Mesenchymal stem cell (in vitro differentiated cells and primary cell): ENCODE results near the gene ERC2.
A peak's percentile ranks its signal among the peaks of the same experiment; 100 is the strongest.

Experiments used
- DNase-seq: peaks from one replicate; pipeline ENCODE4 v3.0.0-alpha.2; 2013
- H2AFZ ChIP-seq: one replicate; pipeline ENCODE4 v1.6.1; 2013; ENCODE audit warnings: low read depth, mild to moderate bottlenecking, control low read depth, inconsistent platforms, low read length, moderate library complexity
- H2AK5ac ChIP-seq: 2 replicates; pipeline ENCODE4 v1.6.1; 2013; ENCODE audit warnings: low read length, moderate library complexity, mild to moderate bottlenecking, inconsistent platforms; ENCODE audit not compliant: severe bottlenecking
- H2BK120ac ChIP-seq: one replicate; pipeline ENCODE4 v1.6.1; 2013; ENCODE audit warnings: low read depth, mild to moderate bottlenecking, inconsistent platforms, low read length, moderate library complexity
- H2BK12ac ChIP-seq, 2 experiments: one replicate each; pipeline ENCODE4 v1.6.1; 2013; ENCODE audit warnings: inconsistent platforms in 2 of 2, low read length in 2 of 2, mild to moderate bottlenecking in 2 of 2, moderate library complexity in 2 of 2, control low read depth in 1 of 2
- H2BK15ac ChIP-seq: one replicate; pipeline ENCODE4 v1.6.1; 2013; ENCODE audit warnings: mild to moderate bottlenecking, low read depth, inconsistent platforms; ENCODE audit not compliant: poor library complexity, severe bottlenecking
- H2BK5ac ChIP-seq: 2 replicates; pipeline ENCODE4 v1.6.1; 2013; ENCODE audit warnings: low read depth, mild to moderate bottlenecking, low read length, control low read depth, inconsistent platforms; ENCODE audit not compliant: poor library complexity, severe bottlenecking
- H3K14ac ChIP-seq, 2 experiments: one replicate each; pipeline ENCODE4 v1.6.1; 2013; ENCODE audit warnings: inconsistent platforms in 2 of 2, low read length in 2 of 2, control low read depth in 1 of 2, mild to moderate bottlenecking in 1 of 2, moderate library complexity in 1 of 2
- H3K18ac ChIP-seq, 2 experiments: one replicate each; pipeline ENCODE4 v1.6.1; 2013; ENCODE audit warnings: inconsistent platforms in 2 of 2, low read length in 2 of 2, control low read depth in 1 of 2, low read depth in 1 of 2, mild to moderate bottlenecking in 1 of 2
- H3K23ac ChIP-seq, 2 experiments: one replicate each; pipeline ENCODE4 v1.6.1; 2013; ENCODE audit warnings: inconsistent platforms in 2 of 2, low read length in 2 of 2, mild to moderate bottlenecking in 2 of 2, moderate library complexity in 2 of 2, control low read depth in 1 of 2
- H3K27ac ChIP-seq: 2 replicates; pipeline ENCODE4 v1.5.1; 2013; ENCODE audit warnings: mild to moderate bottlenecking, moderate library complexity, low read length, control low read depth, inconsistent platforms; ENCODE audit not compliant: poor library complexity, severe bottlenecking
- H3K27me3 ChIP-seq, 2 experiments: 2 replicates each; pipeline versions ENCODE4 v1.6.1 to v1.7.0; 2013; ENCODE audit warnings: low read length in 2 of 2, mild to moderate bottlenecking in 2 of 2, moderate library complexity in 2 of 2, control low read depth in 1 of 2, inconsistent platforms in 1 of 2; ENCODE audit not compliant: control insufficient read depth in 1 of 2, insufficient read depth in 1 of 2
- H3K36me3 ChIP-seq, 2 experiments: 2 replicates each; pipeline versions ENCODE4 v1.6.1 to v1.7.0; 2013; ENCODE audit warnings: low read length in 2 of 2, control low read depth in 1 of 2, inconsistent platforms in 1 of 2, low read depth in 1 of 2, mild to moderate bottlenecking in 1 of 2; ENCODE audit not compliant: insufficient read depth in 2 of 2, control insufficient read depth in 1 of 2
- H3K4ac ChIP-seq, 2 experiments: one replicate each; pipeline ENCODE4 v1.6.1; 2013; ENCODE audit warnings: inconsistent platforms in 2 of 2, low read length in 2 of 2, mild to moderate bottlenecking in 2 of 2, moderate library complexity in 2 of 2, control low read depth in 1 of 2, low read depth in 1 of 2
- H3K4me1 ChIP-seq: 2 replicates; pipeline ENCODE4 v1.6.1; 2013; ENCODE audit warnings: low read depth, low read length, control low read depth; ENCODE audit not compliant: control insufficient read depth, insufficient read depth
- H3K4me2 ChIP-seq: 2 replicates; pipeline ENCODE4 v1.6.1; 2013; ENCODE audit warnings: low read length, mild to moderate bottlenecking, inconsistent platforms; ENCODE audit not compliant: poor library complexity, severe bottlenecking
- H3K4me3 ChIP-seq, 2 experiments: 2 replicates each; pipeline versions ENCODE4 v1.5.1 to v1.7.0; 2013; ENCODE audit warnings: low read length in 2 of 2, mild to moderate bottlenecking in 2 of 2, control low read depth in 1 of 2, low read depth in 1 of 2; ENCODE audit not compliant: insufficient read depth in 1 of 2
- H3K79me1 ChIP-seq: replicated peaks from 2 replicates; pipeline ENCODE4 v1.6.1; 2013; ENCODE audit warnings: mild to moderate bottlenecking, control low read depth, low read length, inconsistent platforms; ENCODE audit not compliant: poor library complexity, severe bottlenecking
- H3K9ac ChIP-seq: 2 replicates; pipeline ENCODE4 v1.7.0; 2013; ENCODE audit warnings: mild to moderate bottlenecking, low read length, moderate library complexity
- H3K9me3 ChIP-seq: 2 replicates; pipeline ENCODE4 v1.7.0; 2013; ENCODE audit warnings: mild to moderate bottlenecking, low read length; ENCODE audit not compliant: control insufficient read depth
- H4K8ac ChIP-seq: one replicate; pipeline ENCODE4 v1.6.1; 2013; ENCODE audit warnings: inconsistent platforms, mild to moderate bottlenecking, low read length, moderate library complexity
- H4K91ac ChIP-seq: one replicate; pipeline ENCODE4 v1.6.1; 2013; ENCODE audit warnings: mild to moderate bottlenecking, low read length, inconsistent platforms
- WGBS: methylation state at CpG from one replicate; pipeline ENCODE4 v1.1.7; 2013; ENCODE audit warnings: mixed read lengths; 5-methylcytosine and 5-hydroxymethylcytosine counted together

ERC2 gene

GRCh38 chr3:55873523-55874254 lies 594.6 kb downstream of the ERC2 start:
- Histone ChIP-seq H2BK120ac (no peak overlapping the region), H3K79me1 (no peaks in the 10 kb centered on the region), H2AFZ (no peak overlapping the region), H3K18ac (peak overlapping the region in 1 of 2 experiments; percentile 68), H3K27ac (no peak overlapping the region), H3K9me3 (no peaks in the 10 kb centered on the region), H3K9ac (no peak overlapping the region), H3K4ac (peak overlapping the region in 1 of 2 experiments; percentile 35), H3K36me3 (no peaks in the 10 kb centered on the region), H2AK5ac (no peak overlapping the region), H2BK15ac (no peak overlapping the region), H2BK12ac (peak overlapping the region in 1 of 2 experiments; percentile 79), H3K14ac (peak overlapping the region in 1 of 2 experiments; percentile 62), H3K4me2 (no peak overlapping the region), H3K4me3 (no peak overlapping the region), H3K23ac (no peak overlapping the region), H3K27me3 (no peaks in the 10 kb centered on the region), H2BK5ac (no peak overlapping the region), H3K4me1 (no peaks in the 10 kb centered on the region), H4K91ac (no peak overlapping the region), H4K8ac (no peak overlapping the region)
- WGBS = 0% methylated on average over 1 of the region's 1 CpG
- DNase-seq = peak; percentile 90

GRCh38 chr3:55870594-55870993 lies 597.7 kb downstream of the ERC2 start:
- Histone ChIP-seq H3K18ac (no peak overlapping the region), H4K91ac (no peak overlapping the region), H2BK120ac (no peak overlapping the region), H3K4me2 (no peak overlapping the region), H3K27me3 (no peaks in the 10 kb centered on the region), H3K79me1 (no peaks in the 10 kb centered on the region), H3K14ac (no peak overlapping the region), H4K8ac (no peak overlapping the region), H3K27ac (no peak overlapping the region), H2BK15ac (no peak overlapping the region), H3K4ac (no peak overlapping the region), H3K4me1 (no peaks in the 10 kb centered on the region), H3K36me3 (no peaks in the 10 kb centered on the region), H2BK5ac (no peak overlapping the region), H3K4me3 (no peak overlapping the region), H2BK12ac (peak overlapping the region in 1 of 2 experiments; percentile 40), H3K9me3 (no peaks in the 10 kb centered on the region), H3K9ac (no peak overlapping the region), H3K23ac (no peak overlapping the region), H2AK5ac (no peak overlapping the region), H2AFZ (no peak overlapping the region)
- 75% methylated on average over 5 of the region's 5 CpGs for WGBS
- DNase-seq = no peak

GRCh38 chr3:55868347-55868746 lies 599.9 kb downstream of the ERC2 start:
- Histone ChIP-seq H3K79me1 (no peaks in the 10 kb centered on the region), H3K27ac (no peak overlapping the region), H2BK120ac (no peak overlapping the region), H3K23ac (no peak overlapping the region), H3K27me3 (no peaks in the 10 kb centered on the region), H2BK12ac (no peak overlapping the region), H4K8ac (no peak overlapping the region), H3K18ac (no peak overlapping the region), H2AK5ac (no peak overlapping the region), H3K4me3 (no peak overlapping the region), H3K9me3 (no peaks in the 10 kb centered on the region), H4K91ac (no peak overlapping the region), H3K4ac (no peak overlapping the region), H3K9ac (no peak overlapping the region), H3K14ac (no peak overlapping the region), H3K4me1 (no peaks in the 10 kb centered on the region), H3K4me2 (no peak overlapping the region), H3K36me3 (no peaks in the 10 kb centered on the region), H2BK5ac (no peak overlapping the region), H2BK15ac (no peak overlapping the region), H2AFZ (no peak overlapping the region)
- WGBS = 95% methylated on average over 3 of the region's 4 CpGs
- DNase-seq = no peak

- H3K27ac ChIP-seq = no peak overlapping the region
- H3K27me3 ChIP-seq = no peaks in the 10 kb centered on the region
- H2BK15ac ChIP-seq = no peak overlapping the region
- H2BK12ac ChIP-seq = no peak overlapping the region
- no peak overlapping the region for H3K18ac ChIP-seq
- H3K9me3 ChIP-seq = no peaks in the 10 kb centered on the region
- no peak overlapping the region for H3K9ac ChIP-seq
- H2BK120ac ChIP-seq = no peak overlapping the region
- 92% methylated on average over 4 of the region's 4 CpGs for WGBS
- no peak overlapping the region for H3K4ac ChIP-seq
- no peak overlapping the region for H4K91ac ChIP-seq
- no peak overlapping the region for H3K4me2 ChIP-seq
- no peaks in the 10 kb centered on the region for H3K4me1 ChIP-seq
- no peak for DNase-seq
- no peak overlapping the region for H3K23ac ChIP-seq
- no peak overlapping the region for H2AFZ ChIP-seq
- no peak overlapping the region for H4K8ac ChIP-seq
- H2BK5ac ChIP-seq = no peak overlapping the region
- H3K4me3 ChIP-seq = no peak overlapping the region
- no peaks in the 10 kb centered on the region for H3K79me1 ChIP-seq
- no peaks in the 10 kb centered on the region for H3K36me3 ChIP-seq
- H3K14ac ChIP-seq = no peak overlapping the region
- no peak overlapping the region for H2AK5ac ChIP-seq
Observed at GRCh38 chr3:55863028-55863427, 605.2 kb downstream of the ERC2 start.
